NCI-H1436 treated with DMSO at 0.1 percent for 48 hours (cell line): ENCODE data around the gene CKMT2.
"Not testable (repeated sequence)": the region's sequence is repeated elsewhere in the genome, so short reads cannot be mapped to it uniquely, and the experiment has no call there.

Source experiments
- DNase-seq: peaks from one replicate; lab custom pipeline; 2025; lab: John Stamatoyannopoulos, UW

Gene CKMT2

DNA sequence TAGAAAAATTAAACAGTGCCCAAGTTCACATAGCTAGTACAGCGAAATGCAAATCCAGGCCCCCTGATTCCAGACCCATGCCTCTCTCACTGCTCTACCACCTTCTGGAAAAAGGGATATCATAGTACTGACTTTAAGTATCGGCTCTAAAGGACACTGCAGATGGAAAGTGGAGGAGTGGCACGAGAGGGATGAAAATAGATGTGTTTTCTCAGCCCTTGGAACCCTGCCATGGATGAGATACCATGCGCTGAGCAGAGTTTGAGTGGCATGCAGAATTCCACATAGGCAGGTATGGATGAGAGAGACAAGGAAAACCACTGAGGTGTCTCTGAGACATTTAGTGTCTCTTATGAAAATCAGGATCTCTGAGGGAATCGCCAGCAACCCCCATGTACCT lies 18.8 kb downstream of the CKMT2 start:
- no peak for DNase-seq

DNA sequence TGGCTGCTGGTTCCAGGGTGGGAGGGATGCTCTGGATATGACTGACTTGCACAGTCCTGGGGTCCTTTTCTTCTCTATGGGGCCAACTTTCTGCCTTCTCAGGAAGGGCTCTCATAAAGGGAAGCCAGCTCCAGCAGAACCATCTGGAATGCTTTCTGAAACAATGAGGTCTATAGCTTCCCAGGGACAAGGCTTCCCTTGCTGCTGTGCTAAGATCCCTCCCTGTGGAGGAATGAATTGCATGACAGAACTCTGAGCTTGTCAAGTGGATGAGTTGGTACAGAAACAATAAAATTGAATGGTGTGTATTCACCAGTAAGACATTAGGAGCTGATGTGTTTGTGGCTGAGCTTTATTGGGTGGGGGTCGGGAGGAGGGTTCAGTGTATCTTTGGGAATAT lies 19.8 kb downstream of the CKMT2 start:
- DNase-seq, result no peak

DNA sequence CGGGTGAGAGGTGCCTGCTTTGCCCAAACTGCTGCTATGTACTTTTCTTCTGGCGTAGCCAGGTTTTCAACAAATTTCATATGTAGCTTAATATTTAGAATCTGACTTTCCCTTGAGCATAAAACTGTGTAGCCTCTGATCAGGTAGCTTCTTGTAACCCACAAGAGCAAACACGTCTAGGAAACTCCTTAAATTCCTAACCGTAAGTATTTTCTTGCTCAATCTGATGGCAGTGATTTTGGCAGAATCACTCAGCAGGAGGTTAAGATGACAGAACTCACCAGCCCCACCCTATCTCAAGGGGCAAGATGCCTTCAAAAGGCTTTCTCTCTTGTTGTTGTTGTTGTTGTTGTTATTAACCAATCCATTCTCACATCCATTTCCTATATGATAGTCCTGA lies 20.8 kb downstream of the CKMT2 start:
- DNase-seq, result no peak

DNA sequence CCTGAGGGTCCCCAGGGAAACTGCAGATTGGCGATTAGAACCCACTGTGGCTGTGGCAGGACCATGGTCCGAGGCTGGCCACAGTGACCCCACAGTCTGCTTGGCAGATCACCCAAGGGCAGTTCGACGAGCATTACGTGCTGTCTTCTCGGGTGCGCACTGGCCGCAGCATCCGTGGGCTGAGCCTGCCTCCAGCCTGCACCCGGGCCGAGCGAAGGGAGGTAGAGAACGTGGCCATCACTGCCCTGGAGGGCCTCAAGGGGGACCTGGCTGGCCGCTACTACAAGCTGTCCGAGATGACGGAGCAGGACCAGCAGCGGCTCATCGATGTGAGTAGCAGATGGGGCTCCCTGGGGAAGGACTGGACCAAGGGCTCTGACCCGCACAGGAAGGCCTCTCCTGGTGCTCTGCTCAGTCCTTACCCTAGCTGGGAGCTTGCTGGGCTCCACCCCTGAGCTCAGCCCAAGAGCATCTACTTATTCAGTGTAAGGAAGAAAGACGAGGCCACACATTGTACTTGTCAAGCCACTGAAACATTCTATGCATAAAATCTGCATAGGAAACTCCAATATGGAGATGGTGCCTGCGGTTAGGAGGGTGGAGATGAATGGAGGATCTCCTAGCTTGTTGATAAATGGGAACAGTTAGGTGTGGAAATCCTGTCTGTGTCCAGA lies 21.9 kb downstream of the CKMT2 start:
- no peak for DNase-seq

DNA sequence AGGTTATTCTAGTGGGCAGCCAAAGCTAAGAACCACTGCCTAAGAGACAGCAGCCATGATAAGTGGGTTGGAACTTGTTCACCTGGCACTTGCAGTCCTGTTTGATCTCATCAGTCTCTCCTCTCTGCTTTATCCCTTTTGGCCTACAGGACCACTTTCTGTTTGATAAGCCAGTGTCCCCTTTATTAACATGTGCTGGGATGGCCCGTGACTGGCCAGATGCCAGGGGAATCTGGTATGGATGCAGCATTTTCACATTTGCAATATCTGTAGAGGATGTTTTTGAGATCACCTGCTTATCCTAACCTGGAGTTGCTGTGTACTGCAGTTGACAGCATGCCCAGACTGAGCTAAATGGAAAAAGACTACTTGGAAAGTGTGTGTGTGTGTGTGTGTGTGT lies 23.6 kb downstream of the CKMT2 start:
- DNase-seq, result no peak

DNA sequence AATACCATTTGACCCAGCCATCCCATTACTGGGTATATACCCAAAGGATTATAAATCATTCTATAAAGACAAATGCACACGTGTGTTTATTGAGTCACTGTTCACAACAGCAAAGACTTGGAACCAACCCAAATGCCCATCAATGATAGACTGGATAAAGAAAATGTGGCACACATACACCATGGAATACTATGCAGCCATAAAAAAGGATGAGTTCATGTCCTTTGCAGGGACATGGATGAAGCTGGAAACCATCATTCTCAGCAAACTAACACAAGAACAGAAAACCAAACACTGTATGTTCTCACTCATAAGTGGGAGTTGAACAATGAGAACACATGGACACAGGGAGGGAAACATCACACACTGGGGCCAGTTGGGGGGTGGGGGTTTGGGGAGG lies 29.7 kb downstream of the CKMT2 start:
- DNase-seq, result not testable (repeated sequence)

DNA sequence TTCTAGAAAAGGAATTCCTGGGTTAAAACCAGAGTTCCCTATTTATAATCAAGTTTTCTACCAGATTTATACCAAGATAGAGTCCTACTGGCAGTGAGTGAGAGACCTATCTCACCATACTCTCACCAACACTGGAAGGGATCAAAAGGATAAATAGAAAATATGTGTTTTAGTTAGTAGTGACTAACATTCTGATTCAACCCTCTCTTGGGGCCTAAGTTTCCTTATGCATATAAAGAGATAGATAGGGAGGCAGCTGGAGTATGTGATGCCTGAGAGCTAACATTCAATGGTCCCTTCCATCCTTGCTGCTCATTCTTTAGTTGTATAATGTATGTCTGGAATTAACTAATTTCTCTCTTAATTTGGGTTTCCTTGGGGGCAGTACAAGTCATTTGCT lies 32.0 kb downstream of the CKMT2 start:
- no peak for DNase-seq

DNA sequence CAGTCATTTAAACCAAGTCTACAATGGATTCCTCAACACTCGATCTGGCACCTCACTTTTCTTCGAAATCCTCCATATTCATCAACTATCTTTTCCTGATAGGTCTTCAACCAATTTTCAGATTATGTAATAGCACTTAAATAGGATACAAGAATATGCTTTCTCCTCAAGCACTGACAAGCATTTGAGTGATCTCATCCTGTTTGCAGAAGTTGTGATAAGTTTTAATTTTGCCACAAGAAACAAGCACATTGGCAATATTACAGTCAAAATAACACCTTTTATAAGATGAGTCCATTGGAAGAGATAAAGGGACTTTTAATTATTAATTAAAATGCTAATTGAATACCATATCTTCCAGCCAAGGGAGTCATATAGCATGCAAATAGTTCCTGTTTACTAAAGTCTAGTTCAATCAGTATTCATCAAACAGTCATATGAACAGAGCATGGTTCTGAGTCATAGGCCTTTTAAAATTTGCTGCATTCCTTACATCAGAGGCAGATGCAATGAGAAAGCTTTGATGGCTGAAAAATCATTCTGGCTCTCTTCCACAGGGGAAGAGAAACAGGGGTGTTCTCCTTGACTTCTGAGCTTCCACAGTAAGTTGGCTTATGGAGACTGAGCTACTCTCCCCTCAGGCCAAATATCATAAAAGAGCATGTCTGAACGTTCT lies 35.5 kb downstream of the CKMT2 start:
- DNase-seq, result no peak

DNA sequence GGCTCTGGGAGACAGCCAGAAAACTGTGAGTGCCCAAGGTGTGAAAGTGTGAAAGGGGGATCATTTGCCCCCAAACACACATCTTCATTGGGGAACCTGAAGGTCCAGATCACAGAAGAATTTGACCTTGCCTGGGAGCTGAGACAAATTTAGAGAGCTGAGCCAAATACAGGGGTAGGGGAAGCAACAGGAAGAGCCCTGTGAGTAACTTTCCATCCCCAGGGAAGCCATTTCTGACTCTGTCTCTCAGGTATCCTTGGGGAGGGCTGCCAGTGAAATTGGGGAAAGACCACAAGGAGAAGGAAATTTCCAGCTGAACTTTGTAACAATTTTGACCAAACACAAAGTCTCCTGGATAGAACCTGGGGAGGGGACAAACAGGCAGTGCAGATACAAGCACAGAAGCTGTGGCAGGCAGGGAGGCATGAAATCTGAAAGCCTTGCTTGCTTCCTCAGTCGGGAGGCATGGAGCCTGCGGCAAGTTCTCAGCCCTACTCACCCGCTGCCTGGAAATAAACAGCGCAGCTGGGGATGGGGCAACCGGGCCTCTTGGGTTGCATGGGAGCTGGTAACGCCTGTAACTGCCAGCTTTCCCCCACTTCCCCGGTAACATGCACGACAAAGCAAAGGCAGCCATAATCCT lies 36.8 kb downstream of the CKMT2 start:
- DNase-seq, result no peak

DNA sequence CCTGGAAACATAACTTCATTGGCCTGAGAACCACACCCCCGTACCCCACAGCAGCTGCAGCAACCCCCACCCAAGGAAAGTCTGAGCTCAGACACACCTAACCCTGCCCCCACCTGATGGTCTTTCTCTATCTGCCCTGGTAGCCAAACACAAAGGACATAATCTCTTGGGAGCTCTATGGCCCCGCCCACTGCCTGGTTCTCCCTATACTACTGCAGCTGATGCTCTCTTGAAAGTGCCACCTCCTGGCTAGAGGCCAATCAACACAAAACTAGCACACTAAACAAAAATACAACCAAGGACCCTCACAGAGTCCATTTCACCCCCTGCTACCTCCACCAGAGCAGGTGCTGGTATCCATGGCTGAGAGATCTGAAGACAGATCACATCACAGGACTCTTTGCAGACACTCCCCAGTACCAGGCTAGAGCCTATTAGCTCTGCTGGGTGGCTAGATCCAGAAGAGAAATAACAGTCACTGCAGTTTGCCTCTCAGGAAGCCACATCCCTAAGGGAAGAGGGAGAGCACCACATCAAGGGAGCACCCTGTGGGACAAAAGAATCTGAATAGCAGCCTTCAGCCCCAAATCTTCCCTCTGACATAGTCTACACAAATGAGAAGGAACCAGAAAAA lies 37.4 kb downstream of the CKMT2 start:
- not testable (repeated sequence) for DNase-seq

DNA sequence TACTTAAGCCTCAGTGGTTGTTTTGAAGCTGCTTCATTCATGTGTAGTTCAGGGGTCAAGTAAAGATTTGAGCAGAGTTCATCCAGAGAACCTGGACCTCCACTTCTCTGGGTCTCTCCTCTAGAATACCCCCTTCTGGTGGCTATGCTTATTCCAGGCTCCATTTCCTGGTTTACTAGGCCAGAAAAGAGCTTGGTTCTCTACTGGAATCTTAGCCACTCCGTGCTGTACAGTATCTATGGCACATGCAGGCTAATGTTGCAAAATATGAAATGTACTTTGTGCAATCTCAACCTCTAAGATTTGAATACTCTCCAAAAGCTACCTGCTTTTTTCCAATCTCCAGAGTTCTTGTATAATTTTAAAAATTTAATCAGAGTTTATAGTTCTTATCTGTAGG lies 50.9 kb downstream of the CKMT2 start:
- no peak for DNase-seq

DNA sequence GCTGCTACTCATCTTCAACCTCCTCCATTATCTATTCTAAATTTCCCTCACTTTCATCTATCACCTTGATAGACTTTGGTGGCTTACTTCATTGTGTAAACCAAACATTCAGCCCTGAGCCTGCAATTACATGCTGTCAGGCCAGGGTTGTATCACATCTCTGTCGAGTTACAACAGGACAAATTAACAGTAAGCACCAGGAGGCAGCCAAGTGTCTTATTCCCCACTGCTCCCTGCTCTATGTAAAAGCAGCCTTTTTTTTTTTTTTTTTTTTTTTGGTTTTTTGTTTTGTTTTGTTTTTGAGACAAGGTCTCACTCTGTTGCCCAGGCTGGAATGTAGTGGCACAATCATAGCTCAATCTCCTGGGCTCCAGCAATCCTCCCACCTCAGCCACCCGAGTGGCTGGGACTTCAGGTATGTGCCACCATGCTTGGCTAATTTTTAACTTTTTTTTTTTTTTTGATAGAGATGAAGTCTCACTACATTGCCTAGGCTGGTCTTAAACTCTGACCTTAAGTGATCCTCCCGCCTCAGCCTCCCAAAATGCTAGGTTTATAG lies 53.0 kb downstream of the CKMT2 start:
- no peak for DNase-seq

DNA sequence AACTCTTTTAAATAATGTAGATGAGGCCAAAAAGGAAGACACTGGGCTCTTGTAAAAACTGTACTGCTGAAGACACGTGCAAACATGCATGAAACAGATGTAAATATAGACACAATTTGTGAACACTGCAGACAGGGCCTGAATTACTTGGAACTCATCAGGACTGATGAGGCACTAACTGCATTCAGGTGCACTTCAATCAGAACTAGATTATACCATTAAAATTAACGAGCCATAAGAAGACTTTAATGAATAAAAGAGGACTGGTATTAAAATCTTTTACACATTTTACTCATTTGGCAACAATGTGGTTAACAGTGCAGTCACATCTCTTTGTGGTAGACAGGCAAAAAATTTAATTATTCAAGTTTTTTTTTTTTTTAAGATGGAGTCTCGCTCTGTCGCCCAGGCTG lies 54.9 kb downstream of the CKMT2 start:
- no peak for DNase-seq

DNA sequence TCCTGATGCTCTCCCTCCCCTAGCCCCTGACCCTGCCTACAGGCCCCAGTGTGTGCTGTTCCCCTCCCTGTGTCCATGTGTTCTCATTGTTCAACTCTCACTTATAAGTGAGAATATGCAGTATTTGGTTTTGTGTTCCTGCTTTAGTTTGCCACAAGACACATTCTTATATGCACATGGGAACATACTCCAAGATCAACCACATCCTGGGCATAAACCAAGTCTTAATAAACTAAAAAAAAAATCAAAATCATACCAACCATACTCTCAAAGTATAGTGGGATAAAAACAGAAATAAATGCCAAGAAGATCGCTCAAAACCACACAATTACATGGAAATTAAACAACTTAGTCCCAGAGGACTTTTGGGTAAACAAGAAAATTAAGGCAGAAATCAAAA lies 57.0 kb downstream of the CKMT2 start:
- DNase-seq, result no peak

DNA sequence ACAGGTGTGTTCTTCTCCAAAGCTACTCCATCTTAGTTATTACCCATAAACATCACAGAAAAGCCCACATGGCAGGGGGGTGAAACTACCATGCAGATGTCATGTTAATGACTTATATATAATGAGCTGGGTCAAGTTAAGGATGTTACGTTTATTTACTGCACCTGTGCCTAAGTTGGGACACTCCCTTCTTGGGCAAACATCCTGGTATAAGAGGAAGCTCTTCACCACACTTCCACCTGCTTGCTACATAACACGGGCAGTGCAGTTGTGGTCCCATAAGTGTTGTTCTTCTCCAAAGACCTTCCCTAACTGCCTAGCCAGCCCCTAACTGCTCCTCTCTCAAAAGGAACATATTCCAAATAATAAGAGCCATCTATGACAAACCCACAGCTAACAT lies 59.0 kb downstream of the CKMT2 start:
- DNase-seq, result no peak

DNA sequence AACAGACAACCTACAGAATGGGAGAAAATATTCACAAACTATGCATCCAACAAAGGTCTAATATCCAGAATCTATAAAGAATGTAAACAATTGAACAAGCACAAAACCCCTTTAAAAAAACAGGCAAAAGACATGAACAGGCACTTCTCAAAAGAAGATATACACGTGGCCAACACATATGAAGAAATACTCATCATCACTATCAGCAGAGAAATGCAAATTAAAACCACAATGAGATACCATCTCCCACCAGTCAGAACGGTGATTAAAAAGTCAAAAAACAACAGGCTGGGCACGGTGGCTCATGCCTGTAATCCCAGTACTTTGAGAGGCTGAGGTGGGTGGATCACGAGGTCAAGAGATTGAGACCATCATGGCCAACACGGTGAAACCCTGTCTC lies 60.9 kb downstream of the CKMT2 start:
- DNase-seq, result not testable (repeated sequence)

DNA sequence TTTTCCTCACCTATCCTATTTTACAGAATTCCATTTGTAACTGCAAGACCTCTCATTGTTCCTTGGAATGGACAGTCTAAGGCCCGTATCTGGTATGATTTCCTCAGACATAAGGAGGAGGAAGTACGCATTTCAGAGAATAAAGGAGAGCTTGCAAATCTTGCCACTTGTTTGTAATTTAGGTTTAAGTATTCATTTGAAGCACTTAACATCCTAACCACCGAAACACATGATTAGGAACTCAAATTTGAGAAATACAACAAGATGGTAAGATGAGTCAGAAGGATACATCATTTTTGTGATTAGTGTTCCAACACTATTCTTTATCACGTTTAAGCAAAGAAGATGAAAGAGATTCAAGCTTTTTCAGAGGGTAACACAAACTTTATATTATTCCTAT lies 64.4 kb downstream of the CKMT2 start:
- DNase-seq, result no peak

DNA sequence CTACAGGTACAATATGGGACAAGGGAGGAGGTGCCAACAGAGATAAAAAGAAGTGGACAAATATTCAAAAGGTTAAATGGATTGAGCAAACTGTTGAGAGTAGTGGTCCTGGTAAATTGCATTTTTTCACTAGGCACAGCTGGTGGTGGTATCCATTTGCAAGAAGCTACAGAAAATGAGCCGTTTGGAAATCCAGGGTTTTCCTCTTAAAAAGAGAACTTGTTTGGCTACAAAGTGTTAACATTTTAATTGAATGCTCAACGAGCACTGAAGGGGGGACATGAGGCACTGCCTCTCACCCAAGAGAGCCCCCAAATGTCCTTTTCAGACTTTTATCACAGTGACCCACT lies 67.8 kb downstream of the CKMT2 start:
- no peak for DNase-seq

DNA sequence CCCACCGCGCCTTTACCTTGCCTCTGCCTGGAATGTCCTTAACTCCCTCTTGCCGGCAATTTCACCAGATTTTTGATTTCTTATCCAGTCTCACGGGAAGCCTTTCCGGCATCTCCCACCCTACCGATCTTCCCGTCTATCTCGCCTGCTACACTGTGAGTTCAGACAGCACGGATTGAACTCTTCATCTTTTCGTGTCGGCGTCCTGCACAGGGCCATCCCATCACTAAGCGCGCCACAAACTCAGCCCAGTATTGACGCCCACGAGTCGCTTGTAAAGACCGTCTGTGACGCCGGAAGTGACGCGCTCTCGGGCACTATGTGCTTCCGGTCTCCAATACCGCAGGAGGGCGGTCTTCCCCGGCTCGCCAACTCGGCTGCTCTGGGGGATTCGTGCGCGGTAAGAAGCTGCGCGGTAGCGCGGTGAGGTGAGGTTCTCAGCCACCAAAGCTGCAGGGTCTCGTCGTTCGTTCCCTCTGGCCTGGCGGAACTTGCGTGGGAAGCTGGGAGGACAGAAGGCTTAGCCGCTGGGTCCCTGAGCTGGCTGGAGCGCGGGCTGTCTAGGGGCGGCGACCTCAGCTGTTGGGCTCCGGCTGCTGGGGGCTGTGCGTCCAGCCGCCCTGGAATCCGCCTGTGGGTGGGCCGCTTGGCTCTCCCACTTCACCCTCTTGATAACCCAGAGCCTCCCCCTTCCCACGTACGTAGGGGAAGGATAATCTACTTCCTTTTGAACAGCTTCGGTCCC lies 68.3 kb downstream of the CKMT2 start, which contains the start of gene ZCCHC9:
ZCCHC9 (plus strand) TSS at position 317 of the 745 bp plus-strand sequence. CDS start 3,171 bp downstream, outside the sequence.
- peak; percentile 70 for DNase-seq

DNA sequence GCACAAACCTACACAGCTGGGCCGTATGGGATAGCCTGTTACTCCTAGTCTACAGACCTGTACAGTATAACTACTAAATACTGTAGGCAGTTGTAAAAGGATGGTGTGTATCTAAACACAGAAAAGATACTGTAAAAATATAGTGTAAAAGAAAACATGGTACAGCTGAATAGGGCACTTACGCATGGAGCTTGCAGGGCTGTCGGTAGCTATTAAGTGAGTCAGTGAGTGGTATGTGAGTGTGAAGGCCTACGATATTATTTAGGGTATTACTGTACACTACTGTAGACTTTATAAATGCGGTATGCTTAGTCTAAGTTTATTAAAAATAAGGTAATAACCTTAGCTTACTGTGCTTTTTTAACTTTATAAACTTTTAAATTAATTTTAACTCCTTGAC lies 69.5 kb downstream of the CKMT2 start:
- no peak for DNase-seq

DNA sequence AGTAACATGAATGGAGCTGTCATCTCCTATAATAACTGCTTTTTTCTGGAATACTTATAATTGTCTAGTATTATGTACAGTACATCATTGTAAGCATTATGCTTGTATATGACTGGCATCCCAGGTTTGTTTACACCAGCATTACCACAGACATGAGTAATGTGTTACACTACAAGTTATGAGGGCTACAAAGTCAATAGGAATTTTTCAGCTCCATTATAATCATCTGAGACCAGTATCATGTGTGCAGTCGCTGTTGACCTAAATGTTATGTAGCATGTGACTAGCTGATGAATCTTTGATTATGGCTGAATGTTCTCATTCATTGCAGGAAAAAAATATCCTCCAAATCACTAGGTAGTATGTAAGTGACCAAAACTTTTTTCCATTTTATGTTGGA lies 70.4 kb downstream of the CKMT2 start:
- no peak for DNase-seq

DNA sequence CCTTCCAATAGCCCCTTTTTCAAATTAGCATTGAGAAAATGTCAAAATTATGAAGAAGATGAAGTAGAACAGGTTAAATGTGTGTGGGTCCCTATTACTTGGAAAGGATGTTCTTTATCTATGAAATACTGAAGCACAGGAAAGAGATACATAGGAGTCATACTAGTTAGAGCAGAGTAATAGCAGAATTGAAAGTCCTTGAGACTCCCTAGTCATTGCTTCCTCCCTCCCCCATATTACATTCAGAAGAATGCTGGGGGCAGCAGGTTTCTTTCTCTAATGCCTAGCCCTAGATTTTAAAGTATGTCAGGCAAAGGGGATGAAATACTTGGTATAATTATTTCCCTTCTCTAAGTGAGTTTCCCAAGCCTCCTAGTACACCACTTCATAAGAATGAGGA lies 72.7 kb downstream of the CKMT2 start:
- no peak for DNase-seq
